Activated CD4-positive, alpha-beta T cell treated with anti-CD3 and anti-CD28 coated beads, Interleukin-2, amount 10 ng/mL, durations not matched to agents 7 days and 5 days (primary cell): ENCODE data around the gene PIGC. TPM values are rescaled to one million over a fixed set of nuclear protein-coding genes. Genes with fewer than 3 reads are reported as not detected.

Experiments
- total RNA-seq, 2 experiments: library from RNA; stranded (reverse); gene quantifications; one replicate each; pipeline ENCODE4 v1.2.3, GENCODE V29; 2021

The PIGC gene
- total RNA-seq, 2 experiments from 2014 or later = 28.6 to 32.7 TPM

Other genes starting within 250 kb of the PIGC start
- gene C1orf105, start 23.4 kb downstream of the PIGC start, total RNA-seq = not detected
- 10 to 100 TPM; 31.4 to 38.3 TPM for gene SUCO, start 89.1 kb upstream of the PIGC start, total RNA-seq
- gene FASLG, start 215.0 kb upstream of the PIGC start, total RNA-seq = 1 to 10 TPM; 1.4 to 1.6 TPM